ENCODE measurements around the gene PTPRN2.

DNA sequence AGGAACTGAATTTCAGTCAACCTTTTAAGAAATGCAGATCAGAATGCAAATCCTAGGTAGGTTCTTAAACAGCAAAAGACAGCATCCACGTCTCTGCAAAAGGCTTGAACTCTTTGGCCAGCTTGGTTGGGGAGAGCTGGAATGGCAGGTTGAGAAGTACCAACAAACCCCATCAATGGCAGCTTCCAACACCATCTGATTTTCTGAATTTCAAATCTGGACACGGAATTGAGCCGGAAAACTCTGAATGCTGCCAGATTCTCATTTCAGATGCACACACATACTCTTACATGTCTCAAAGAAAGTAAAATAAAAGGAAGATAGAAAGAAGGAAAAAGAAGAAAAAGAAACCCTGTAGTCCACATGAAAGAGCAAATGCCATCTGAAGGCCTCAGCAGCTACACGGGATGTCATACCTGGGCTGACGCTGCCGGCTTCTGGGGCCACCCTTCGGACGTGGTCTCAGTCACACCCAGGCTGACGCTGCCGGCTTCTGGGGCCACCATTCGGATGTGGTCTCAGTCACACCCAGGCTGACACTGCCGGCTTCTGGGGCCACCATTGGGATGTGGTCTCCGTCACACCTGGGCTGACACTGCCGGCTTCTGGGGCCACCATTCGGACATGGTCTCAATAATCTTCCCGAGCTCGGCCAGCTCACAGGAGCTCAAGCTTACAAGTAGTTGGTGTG lies 165.3 kb downstream of the PTPRN2 start:
- TF ChIP-seq CTCF (IDR thresholded peaks at IDR 0.05): no peak
- TF ChIP-seq POLR2A (IDR thresholded peaks at IDR 0.05): no peak
